Keratinocyte (primary cell): ENCODE measurements around the gene C19orf12.

ENCODE experiments used
- EZH2 ChIP-seq: IDR thresholded peaks from one replicate; pipeline ENCODE4 v1.6.1; 2012; ENCODE audit warnings: inconsistent platforms, mild to moderate bottlenecking, low read length, moderate library complexity
- TF ChIP-seq, protein P1 (sequence below), 3 experiments: IDR thresholded peaks in 1 of 3; conservative IDR thresholded peaks in 1 of 3; optimal IDR thresholded peaks in 1 of 3; 2 replicates in 2 of 3; 3 replicates in 1 of 3; pipeline versions ENCODE3 to v1.5.1; 2011; ENCODE audit warnings: low read length in 3 of 3, mild to moderate bottlenecking in 3 of 3, moderate library complexity in 2 of 3, control low read depth in 1 of 3, inconsistent platforms in 1 of 3; ENCODE audit not compliant: insufficient read depth in 2 of 3; ENCODE audit errors: extremely low read depth in 1 of 3

DNA sequence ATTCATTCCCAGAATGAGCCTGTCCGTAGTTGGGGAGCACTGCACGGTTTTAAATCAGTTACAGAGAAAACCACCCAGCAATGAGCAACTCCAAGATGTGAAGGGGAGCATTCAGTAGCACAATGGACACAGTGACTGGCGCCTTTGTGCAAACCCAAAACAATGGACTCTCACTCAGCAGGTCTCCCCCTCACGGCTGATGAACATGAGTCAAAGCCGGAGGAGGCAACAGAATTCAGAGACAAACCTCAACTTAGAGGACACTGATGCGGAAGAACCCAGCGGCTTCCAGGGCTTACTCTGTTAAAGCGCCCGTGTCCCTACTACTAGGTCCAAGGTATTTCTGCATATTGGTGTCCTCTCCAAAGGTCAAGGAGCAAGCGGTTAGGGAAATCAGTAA, 32.1 kb downstream of the C19orf12 start:
- TF ChIP-seq EZH2 = no peak
- TF ChIP-seq, protein P1, sequence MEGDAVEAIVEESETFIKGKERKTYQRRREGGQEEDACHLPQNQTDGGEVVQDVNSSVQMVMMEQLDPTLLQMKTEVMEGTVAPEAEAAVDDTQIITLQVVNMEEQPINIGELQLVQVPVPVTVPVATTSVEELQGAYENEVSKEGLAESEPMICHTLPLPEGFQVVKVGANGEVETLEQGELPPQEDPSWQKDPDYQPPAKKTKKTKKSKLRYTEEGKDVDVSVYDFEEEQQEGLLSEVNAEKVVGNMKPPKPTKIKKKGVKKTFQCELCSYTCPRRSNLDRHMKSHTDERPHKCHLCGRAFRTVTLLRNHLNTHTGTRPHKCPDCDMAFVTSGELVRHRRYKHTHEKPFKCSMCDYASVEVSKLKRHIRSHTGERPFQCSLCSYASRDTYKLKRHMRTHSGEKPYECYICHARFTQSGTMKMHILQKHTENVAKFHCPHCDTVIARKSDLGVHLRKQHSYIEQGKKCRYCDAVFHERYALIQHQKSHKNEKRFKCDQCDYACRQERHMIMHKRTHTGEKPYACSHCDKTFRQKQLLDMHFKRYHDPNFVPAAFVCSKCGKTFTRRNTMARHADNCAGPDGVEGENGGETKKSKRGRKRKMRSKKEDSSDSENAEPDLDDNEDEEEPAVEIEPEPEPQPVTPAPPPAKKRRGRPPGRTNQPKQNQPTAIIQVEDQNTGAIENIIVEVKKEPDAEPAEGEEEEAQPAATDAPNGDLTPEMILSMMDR (optimal IDR thresholded peaks at IDR 0.05 in 1 of 3, IDR thresholded peaks at IDR 0.05 in 1 of 3, conservative IDR thresholded peaks at IDR 0.05 in 1 of 3; ENCODE audit: extremely low read depth in 1 of 3, insufficient read depth in 2 of 3, low read length in 3 of 3) = no peak
